ENCODE data around the gene EPB41L4B.
A peak's percentile ranks its signal among the peaks of the same experiment; 100 is the strongest.

EPB41L4B gene

DNA sequence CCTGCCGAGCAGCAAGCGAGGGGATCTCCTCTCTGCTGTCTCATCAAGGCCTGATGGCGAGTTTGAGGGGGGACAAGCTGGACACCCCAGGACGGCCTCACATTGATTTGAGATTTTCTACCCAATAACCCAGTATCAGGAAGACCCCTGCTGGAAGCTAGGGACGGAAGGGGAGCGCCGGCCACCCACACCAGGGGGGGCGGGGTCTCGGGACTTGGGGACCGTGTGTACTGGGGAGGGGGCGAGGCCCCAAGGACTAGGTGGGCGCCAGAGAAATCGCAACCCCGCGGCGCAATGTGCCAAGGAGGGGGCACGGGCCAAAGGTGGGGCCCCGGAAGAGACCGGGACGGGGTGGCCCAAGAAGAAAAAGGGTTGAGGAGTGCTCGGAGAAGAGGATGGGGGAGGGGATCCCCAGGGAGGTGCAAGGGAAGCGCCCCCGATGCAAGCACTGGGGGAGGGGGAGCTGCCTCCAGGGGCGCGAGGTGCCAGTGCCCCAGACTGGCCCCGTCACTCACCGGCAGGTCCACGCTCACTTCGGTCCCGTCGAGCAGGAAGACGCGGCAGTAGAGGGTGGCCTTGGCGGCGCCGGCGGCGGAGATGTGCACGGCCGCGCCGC is 1.1 kb downstream of the EPB41L4B start:
- no peak for DNase-seq

- DNase-seq = no peak
These were observed 1.7 kb downstream of the EPB41L4B start for GRCh38 chr9:109319017-109319625.

GRCh38 chr9:109317979-109318741 is 2.7 kb downstream of the EPB41L4B start:
- no peak for DNase-seq

DNA sequence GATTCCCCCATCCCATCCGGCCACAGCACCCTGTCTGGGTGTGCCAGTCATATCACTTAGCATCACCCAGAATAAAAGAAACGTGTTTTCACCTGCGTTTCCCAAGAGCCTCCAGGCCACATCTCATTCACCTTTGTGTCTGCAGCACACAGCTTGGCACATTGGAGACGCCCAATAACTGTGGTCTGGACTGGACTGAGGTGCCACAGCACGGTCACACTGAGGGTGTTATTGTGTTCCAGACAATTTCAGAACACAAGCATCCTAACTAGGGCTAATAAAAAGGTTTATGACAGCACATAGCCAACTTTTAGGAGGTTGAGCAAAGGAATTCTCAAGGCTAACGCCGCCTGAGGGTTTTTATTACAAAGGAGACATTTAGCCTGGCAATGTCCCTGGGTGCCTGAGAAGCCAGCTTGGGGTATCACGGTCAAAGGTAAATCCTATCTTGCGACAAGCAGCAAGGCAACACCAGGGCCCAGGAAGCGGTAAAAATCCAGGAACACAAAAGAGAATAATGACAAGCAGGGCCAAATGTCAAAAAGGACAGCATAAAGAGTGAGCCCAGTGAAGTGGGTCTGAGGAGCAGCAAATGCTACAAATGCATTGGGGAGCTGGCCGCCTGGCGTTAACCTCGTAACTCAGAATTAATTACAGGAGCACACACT is 3.4 kb downstream of the EPB41L4B start:
- DNase-seq = no peak

DNA sequence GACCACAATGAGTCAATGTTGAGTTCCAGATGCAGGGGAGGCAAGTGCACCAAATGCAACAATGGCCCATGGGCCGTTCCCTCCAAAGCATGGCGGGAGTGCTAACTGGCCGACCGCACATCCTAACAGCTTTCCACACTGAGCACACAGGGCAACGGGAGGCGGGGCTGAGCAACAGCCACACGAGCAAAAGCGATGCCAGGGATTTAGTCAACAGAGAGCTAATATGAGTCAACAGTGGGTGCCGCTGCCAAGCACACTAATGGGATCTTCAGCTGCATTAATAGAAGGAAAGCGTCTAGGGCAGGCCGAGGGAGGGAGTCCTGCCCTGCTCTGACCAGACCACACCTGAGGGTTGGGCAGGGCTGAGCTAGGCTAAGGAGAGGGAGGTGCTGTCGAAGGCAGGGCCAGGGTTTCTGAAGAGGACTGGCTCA is 4.6 kb downstream of the EPB41L4B start:
- DNase-seq = peak; percentile 33 to 61

- DNase-seq = no peak
These were observed 5.2 kb downstream of the EPB41L4B start for GRCh38 chr9:109315480-109316206.

DNA sequence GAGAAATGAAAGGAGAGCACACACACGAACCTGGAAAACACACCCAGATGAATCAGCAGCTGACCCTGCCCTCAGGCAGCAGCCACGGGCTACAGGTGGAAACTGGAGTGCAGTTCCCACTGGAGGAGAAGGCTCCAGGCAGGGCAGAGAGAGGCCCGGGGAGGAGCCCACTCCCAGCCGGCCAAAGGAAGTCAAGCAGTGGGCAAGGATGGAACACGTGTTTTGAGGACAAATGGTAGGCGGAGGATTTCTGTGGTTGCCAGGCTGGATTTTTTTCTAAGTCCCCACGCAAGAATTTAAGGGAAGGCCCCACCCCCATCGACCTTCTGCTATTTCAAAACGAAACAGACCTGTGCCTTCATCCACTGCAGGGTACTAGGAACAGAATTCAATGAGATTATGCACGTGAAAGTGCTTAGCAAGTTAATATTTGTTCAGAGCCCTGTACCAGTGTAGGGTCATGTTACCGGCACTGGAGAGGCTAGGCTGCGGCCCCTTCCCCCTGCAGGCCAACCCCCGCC is 6.8 kb downstream of the EPB41L4B start:
- no peak for DNase-seq

- DNase-seq = no peak
These were observed 7.5 kb downstream of the EPB41L4B start for GRCh38 chr9:109313351-109313750.

DNA sequence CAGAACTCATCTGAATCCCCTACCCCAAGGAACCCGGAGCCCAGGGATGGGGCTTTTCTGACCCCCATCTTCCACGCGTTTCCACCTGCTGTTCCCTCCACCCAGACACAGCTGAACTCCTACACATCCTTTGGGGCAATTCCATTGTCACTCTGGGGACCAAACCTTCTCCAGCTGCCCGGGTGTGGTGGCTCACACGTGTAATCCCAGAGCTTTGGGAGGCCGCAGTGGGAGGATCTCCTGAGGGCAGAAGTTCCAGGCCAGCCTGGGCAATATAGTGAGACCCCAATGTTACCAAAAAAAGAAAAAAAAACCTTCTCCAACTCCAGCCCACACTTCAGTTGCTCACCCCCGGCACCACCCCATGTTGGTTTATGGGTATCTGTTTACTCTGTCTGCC is 8.1 kb downstream of the EPB41L4B start:
- DNase-seq = no peak

DNA sequence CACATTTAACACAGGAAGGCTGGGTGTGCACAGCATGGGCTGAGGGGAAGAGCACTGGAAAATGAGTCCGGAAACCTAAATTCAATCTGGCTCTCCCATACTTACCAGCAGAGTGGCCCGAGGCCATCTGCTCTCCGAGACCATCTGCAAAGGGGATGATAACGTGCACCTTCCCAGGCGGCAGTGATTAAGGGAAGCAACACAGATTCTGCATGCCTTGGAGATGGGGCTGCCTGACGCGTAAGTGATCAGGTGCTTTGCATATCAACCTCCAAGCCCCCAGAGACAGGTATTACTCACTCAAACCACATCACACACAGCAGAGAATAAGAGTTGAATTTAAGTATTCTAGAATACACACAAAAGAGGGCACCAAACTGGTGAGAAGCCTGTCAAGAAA is 9.1 kb downstream of the EPB41L4B start:
- no peak for DNase-seq

- no peak for DNase-seq
These were observed 9.6 kb downstream of the EPB41L4B start for GRCh38 chr9:109311286-109311685.

GRCh38 chr9:109310486-109310901 is 10.4 kb downstream of the EPB41L4B start:
- DNase-seq = no peak

GRCh38 chr9:109309282-109309681 is 11.6 kb downstream of the EPB41L4B start:
- DNase-seq = no peak

- DNase-seq = no peak
These were observed 13.2 kb downstream of the EPB41L4B start for GRCh38 chr9:109307380-109308240.

GRCh38 chr9:109305801-109306200 is 15.1 kb downstream of the EPB41L4B start:
- DNase-seq = no peak

- DNase-seq = no peak
These were observed 16.5 kb downstream of the EPB41L4B start for GRCh38 chr9:109304347-109304746.

GRCh38 chr9:109303900-109304299 is 17.0 kb downstream of the EPB41L4B start:
- DNase-seq = no peak

GRCh38 chr9:109302606-109303005 is 18.3 kb downstream of the EPB41L4B start:
- no peak for DNase-seq

GRCh38 chr9:109301012-109301411 is 19.8 kb downstream of the EPB41L4B start:
- DNase-seq = no peak

- DNase-seq = no peak
These were observed 21.0 kb downstream of the EPB41L4B start for GRCh38 chr9:109299891-109300290.

DNA sequence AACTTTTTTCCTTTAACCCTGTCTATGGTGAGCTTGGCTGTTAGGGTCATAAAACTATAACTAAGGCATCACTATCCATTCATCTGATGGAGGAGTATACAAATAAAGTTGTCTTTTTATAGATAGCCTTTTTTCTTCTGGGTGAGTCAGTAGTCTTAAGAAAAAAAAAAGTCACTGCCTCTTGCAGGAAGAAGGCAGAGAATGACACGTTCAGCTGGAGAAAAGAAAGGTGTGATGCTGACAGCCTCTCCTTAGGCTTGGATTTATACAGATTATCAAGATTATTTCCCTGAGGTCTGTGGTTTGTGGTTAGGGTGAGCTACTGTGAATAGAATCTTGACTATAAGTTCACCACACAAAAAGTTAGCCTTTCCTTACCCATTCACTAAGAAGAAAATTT is 23.0 kb downstream of the EPB41L4B start:
- no peak for DNase-seq

All from NCI-H1930 (cell line).